ENCODE data around the gene DDX53. TPM values are rescaled to one million over a fixed set of nuclear protein-coding genes. Genes with fewer than 3 reads are reported as not detected.

Gene DDX53
- total RNA-seq, result not detected in 2 replicates

DNA sequence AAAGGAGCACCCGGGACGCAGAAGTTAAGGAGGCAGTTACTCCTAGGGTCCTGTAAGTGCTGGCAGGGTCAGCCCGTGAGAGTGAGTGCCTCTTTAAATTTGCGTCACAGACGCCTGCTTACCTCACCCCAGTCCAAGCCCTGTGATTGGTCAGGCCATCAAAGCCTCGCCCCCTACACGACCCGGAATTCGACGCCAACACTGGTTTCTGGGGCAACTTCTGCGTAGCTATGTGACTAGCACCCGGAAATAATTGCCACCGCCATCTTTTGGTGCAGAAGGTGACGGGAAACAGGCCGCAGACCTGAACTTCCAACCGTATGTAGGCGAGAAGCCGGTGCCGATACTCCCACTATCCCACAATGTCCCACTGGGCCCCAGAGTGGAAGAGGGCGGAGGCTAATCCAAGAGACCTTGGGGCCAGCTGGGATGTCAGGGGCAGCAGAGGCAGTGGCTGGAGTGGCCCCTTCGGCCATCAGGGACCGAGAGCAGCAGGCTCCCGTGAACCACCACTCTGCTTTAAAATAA, at the start of gene DDX53:
TSS of gene DDX53 (plus strand) at position 265 of the 528 bp plus-strand sequence. CDS start at position 363, 98 bp downstream.

